ENCODE measurements around the gene HIRIP3. TPM values are rescaled to one million over a fixed set of nuclear protein-coding genes. Genes with fewer than 3 reads are reported as not detected.

HIRIP3 gene
- total RNA-seq, 1 donor from 2014 or later = 20.9 TPM

DNA sequence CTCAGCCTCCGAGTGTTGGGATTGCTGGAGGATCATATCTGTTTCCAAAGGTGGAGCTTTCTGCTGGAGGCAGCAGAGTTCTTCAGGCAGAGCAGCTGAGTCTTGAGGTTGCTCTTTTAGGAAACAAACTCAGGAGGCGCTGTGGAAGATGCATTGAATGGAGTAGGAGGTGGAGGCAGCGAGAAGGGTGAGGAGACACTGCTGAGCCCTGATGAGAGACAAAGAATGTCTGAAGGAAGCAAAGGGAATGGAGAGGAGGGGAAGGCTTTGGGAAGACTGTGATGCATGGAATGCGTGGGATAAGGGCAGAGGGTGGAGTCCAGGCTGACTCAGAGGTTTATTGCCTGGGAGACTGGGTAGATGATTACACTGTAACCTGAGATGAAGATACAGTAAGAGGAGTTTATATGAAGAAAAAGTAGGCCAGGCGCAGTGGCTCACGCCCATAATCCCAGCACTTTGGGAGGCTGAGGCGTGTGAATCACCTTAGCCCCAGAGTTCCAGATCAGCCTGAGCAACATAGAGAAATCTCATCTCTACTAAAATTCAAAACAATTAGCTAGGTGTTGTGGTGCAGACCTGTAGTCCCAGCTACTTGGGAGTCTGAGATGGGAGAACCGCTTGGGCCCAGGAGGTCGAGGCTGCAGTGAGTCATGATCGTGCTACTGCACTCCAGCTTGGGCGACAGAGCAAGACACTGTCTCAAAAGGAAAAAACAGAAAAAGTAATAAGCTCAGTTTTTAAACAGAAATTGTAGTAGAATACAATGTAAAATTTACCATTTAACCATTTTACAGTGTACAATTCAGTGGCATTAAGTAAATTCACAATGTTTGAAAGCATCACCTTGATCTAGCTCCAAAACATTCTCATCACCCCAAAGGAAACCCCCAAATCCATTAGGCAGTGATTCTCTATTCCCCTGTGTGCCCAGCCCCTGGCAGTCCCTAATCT lies 51.3 kb downstream of the HIRIP3 start:
- Mint-ChIP-seq H3K4me1 (ENCODE audit: unreplicated experiment) (peaks cover 19% of the 10 kb centered on the region), H3K27ac (peak overlapping the region; percentile 85)

More for the DNA sequence above, 51.3 kb downstream of the HIRIP3 start:
- TF ChIP-seq, protein P1, sequence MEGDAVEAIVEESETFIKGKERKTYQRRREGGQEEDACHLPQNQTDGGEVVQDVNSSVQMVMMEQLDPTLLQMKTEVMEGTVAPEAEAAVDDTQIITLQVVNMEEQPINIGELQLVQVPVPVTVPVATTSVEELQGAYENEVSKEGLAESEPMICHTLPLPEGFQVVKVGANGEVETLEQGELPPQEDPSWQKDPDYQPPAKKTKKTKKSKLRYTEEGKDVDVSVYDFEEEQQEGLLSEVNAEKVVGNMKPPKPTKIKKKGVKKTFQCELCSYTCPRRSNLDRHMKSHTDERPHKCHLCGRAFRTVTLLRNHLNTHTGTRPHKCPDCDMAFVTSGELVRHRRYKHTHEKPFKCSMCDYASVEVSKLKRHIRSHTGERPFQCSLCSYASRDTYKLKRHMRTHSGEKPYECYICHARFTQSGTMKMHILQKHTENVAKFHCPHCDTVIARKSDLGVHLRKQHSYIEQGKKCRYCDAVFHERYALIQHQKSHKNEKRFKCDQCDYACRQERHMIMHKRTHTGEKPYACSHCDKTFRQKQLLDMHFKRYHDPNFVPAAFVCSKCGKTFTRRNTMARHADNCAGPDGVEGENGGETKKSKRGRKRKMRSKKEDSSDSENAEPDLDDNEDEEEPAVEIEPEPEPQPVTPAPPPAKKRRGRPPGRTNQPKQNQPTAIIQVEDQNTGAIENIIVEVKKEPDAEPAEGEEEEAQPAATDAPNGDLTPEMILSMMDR (conservative IDR thresholded peaks at IDR 0.05) = no peak
- H3K27me3 Mint-ChIP-seq = no peaks in the 10 kb centered on the region
- H3K36me3 Mint-ChIP-seq = no peaks in the 10 kb centered on the region
- peak overlapping the region; percentile 41 for H3K4me3 Mint-ChIP-seq
- DNase-seq (ENCODE audit: extremely low spot score, unreplicated experiment) = no peak
- no peaks in the 10 kb centered on the region for H3K9me3 Mint-ChIP-seq

Other genes starting within 250 kb of the HIRIP3 start
- 2.1 and 3.3 TPM in 2 replicates for gene C16orf54, start 249.6 kb downstream of the HIRIP3 start, total RNA-seq (ENCODE audit: low replicate concordance)
- gene ZG16, start 217.4 kb downstream of the HIRIP3 start, total RNA-seq (ENCODE audit: low replicate concordance) = 0.85 and 1.5 TPM in 2 replicates
- 54.8 and 112 TPM in 2 replicates for gene KIF22, start 204.9 kb downstream of the HIRIP3 start, total RNA-seq (ENCODE audit: low replicate concordance)
- 207 and 294 TPM in 2 replicates for gene MAZ, start 189.1 kb downstream of the HIRIP3 start, total RNA-seq (ENCODE audit: low replicate concordance)
- gene PRRT2, start 183.4 kb downstream of the HIRIP3 start, total RNA-seq (ENCODE audit: low replicate concordance) = 1.4 and 15.1 TPM in 2 replicates
- gene PAGR1, start 179.5 kb downstream of the HIRIP3 start, total RNA-seq (ENCODE audit: low replicate concordance) = 25.5 and 33.5 TPM in 2 replicates
- 27.4 and 46.3 TPM in 2 replicates for gene MVP, start 175.2 kb downstream of the HIRIP3 start, total RNA-seq (ENCODE audit: low replicate concordance)
- 58.0 and 73.3 TPM in 2 replicates for gene CDIPT, start 132.4 kb downstream of the HIRIP3 start, total RNA-seq (ENCODE audit: low replicate concordance)
- 19.3 and 19.4 TPM in 2 replicates for gene SEZ6L2, start 96.1 kb downstream of the HIRIP3 start, total RNA-seq (ENCODE audit: low replicate concordance)
- 7.8 TPM in 2 replicates for gene ASPHD1, start 95.1 kb downstream of the HIRIP3 start, total RNA-seq (ENCODE audit: low replicate concordance)
- 17.9 and 20.6 TPM in 2 replicates for gene KCTD13, start 69.4 kb downstream of the HIRIP3 start, total RNA-seq (ENCODE audit: low replicate concordance)
- 72.4 and 73.5 TPM in 2 replicates for gene TMEM219, start 33.5 kb downstream of the HIRIP3 start, total RNA-seq (ENCODE audit: low replicate concordance)
- 42.6 and 52.4 TPM in 2 replicates for gene TAOK2, start 21.7 kb downstream of the HIRIP3 start, total RNA-seq (ENCODE audit: low replicate concordance)
- 52.8 and 78.7 TPM in 2 replicates for gene INO80E, start 624 bp upstream of the HIRIP3 start, total RNA-seq (ENCODE audit: low replicate concordance)
- 6.9 and 9.7 TPM in 2 replicates for gene DOC2A, start 15.4 kb upstream of the HIRIP3 start, total RNA-seq (ENCODE audit: low replicate concordance)
- not detected in 2 replicates for gene C16orf92, start 27.6 kb upstream of the HIRIP3 start, total RNA-seq (ENCODE audit: low replicate concordance)
- 0.31 and 2.1 TPM in 2 replicates for gene TLCD3B, start 35.7 kb upstream of the HIRIP3 start, total RNA-seq (ENCODE audit: low replicate concordance)
- gene ALDOA, start 70.1 kb upstream of the HIRIP3 start, total RNA-seq (ENCODE audit: low replicate concordance) = 620 and 1,017 TPM in 2 replicates
- gene PPP4C, start 80.4 kb upstream of the HIRIP3 start, total RNA-seq (ENCODE audit: low replicate concordance) = 128 and 155 TPM in 2 replicates
- gene TBX6, start 96.3 kb upstream of the HIRIP3 start, total RNA-seq (ENCODE audit: low replicate concordance) = 1.6 TPM in 2 replicates
- gene YPEL3, start 100.6 kb upstream of the HIRIP3 start, total RNA-seq (ENCODE audit: low replicate concordance) = 37.9 and 61.9 TPM in 2 replicates
- 19.7 and 23.2 TPM in 2 replicates for gene GDPD3, start 117.9 kb upstream of the HIRIP3 start, total RNA-seq (ENCODE audit: low replicate concordance)
- gene MAPK3, start 127.6 kb upstream of the HIRIP3 start, total RNA-seq (ENCODE audit: low replicate concordance) = 79.6 and 88.0 TPM in 2 replicates
- 10.8 and 21.3 TPM in 2 replicates for gene CORO1A, start 188.0 kb upstream of the HIRIP3 start, total RNA-seq (ENCODE audit: low replicate concordance)
- 82.9 and 148 TPM in 2 replicates for gene BOLA2B, start 198.0 kb upstream of the HIRIP3 start, total RNA-seq (ENCODE audit: low replicate concordance)
- gene SLX1A, start 198.3 kb upstream of the HIRIP3 start, total RNA-seq (ENCODE audit: low replicate concordance) = 27.6 and 28.0 TPM in 2 replicates
- 27.7 and 33.0 TPM in 2 replicates for gene SULT1A3, start 203.6 kb upstream of the HIRIP3 start, total RNA-seq (ENCODE audit: low replicate concordance)